Dermis blood vessel endothelial cell (primary cell): ENCODE results near the gene KCNA3. TPM values are rescaled to one million over a fixed set of nuclear protein-coding genes. Genes with fewer than 3 reads are reported as not detected.

Source experiments
- DNase-seq: peaks from one replicate; pipeline ENCODE4 v3.0.0; 2010
- total RNA-seq: library from RNA; depleted of rRNA; stranded (reverse); fragments of >200 nt; gene quantifications from 2 replicates; pipeline ENCODE4 v1.2.3, GENCODE V29; 2014

The KCNA3 gene
- total RNA-seq, 1 donor from 2014 or later: not detected

- no peak for DNase-seq
These were observed 36.7 kb downstream of the KCNA3 start for GRCh38 chr1:110638058-110638457.

DNA sequence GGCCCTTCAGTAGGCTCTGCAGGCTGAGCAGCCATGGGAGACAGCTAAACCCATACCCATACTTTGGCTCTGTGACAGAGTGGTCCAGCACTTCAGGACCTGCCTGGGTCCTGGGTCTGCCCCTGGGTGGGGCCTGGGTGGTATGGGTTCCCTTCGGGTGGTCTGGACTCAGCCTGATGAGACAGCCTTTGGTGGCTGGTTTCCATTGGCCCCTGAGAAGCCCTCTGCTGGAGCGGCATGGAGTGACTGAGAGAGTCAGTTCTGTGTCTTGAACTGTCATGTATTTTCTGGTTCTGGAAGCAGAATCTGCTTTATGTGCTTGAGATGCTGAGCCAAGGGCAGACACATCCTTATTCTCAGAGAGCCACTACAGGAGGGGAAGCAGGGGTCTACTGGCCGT is 37.3 kb downstream of the KCNA3 start:
- DNase-seq: no peak

DNA sequence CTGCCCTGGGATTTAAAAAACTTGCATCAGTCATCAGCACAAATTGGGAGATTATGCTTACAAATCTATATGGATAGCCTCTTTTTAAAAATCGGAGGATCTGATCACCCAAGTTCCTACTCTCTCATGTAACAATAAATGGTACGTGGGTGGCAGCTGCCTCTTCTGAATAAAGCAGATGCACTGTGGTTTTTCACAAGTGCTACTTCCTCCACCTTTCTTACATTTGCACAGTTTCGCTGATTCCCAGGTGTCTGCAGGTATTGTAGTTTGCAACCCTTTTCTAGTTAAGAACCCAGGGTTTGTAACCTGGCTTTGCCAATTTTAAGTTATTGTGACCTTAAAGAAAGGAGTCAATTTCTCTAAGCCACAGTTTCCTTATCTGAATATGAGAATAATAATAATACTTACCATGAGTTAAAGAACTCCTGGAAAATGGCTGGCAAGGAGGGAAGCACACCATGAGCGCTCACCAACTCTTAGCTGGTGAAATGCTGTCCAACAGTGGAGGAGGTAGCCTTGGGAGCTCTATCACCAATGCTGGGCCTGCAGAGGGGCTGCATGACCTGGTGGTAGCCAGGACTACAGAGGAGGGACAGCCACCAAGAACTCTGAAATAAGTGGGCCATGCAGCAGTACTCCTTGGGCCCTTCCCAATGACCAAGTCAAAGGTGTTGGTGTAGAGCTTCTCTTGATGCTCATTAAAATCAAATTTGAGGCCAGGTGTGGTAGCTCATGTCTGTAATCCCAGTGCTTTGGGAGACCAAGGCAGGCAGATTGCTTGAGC is 38.4 kb downstream of the KCNA3 start:
- no peak for DNase-seq

GRCh38 chr1:110635434-110635833 is 39.3 kb downstream of the KCNA3 start:
- DNase-seq: no peak

- DNase-seq: peak; percentile 20
These were observed 40.1 kb downstream of the KCNA3 start for GRCh38 chr1:110634455-110635311.

- no peak for DNase-seq
These were observed 40.7 kb downstream of the KCNA3 start for GRCh38 chr1:110634086-110634454.

DNA sequence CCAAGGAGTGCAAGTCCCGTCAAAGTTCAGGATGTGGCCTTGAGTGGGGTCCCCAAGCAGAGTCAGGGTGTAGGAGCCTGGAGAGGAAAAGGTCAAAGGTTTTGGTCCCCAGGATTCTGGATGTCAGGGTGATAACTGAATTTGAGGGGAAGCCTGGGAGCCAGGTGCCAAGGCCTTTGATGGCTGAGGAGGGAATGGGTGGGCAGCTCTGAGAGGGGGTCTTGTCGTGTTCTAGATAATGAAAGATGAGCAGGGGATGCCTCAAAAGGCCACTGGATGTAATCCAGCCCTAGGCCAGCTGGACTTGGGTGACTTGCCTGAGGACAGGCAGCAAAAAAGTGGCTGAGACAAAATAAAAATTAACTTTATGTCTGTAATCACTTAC is 41.1 kb downstream of the KCNA3 start:
- no peak for DNase-seq

- DNase-seq: no peak
These were observed 42.7 kb downstream of the KCNA3 start for GRCh38 chr1:110631836-110632620.

- DNase-seq: peak; percentile 78
These were observed 43.7 kb downstream of the KCNA3 start for GRCh38 chr1:110630839-110631663.

- DNase-seq: no peak
These were observed 46.2 kb downstream of the KCNA3 start for GRCh38 chr1:110628323-110629105.

GRCh38 chr1:110627764-110628163 is 47.0 kb downstream of the KCNA3 start:
- no peak for DNase-seq

GRCh38 chr1:110626889-110627288 is 47.9 kb downstream of the KCNA3 start:
- DNase-seq: no peak

Other genes with a start within 250 kb of the KCNA3 start
- gene PROK1, start 223.8 kb downstream of the KCNA3 start, total RNA-seq: 0.09 TPM in 1 of 2 replicates, not detected in the other
- gene KCNA10, start 155.8 kb downstream of the KCNA3 start, total RNA-seq: not detected in 2 replicates
- not detected in 2 replicates for gene KCNA2, start 68.6 kb downstream of the KCNA3 start, total RNA-seq
- gene CD53, start 198.2 kb upstream of the KCNA3 start, total RNA-seq: not detected in 2 replicates